ENCODE measurements around the gene CDK6.

The CDK6 gene

GRCh38 chr7:92843034-92843760, 6.8 kb upstream of the CDK6 start:
- no peaks in the 10 kb centered on the region for H3K9me3 ChIP-seq (ENCODE audit: low read length)
- H3K4me2 ChIP-seq (ENCODE audit: low read length): no peak overlapping the region
- no peak overlapping the region for H2AFZ ChIP-seq (ENCODE audit: low read length)
- no peaks in the 10 kb centered on the region for H3K27me3 ChIP-seq (ENCODE audit: insufficient read depth, low read length)
- H4K20me1 ChIP-seq (ENCODE audit: insufficient read depth, low read length): no peaks in the 10 kb centered on the region
- no peaks in the 10 kb centered on the region for H3K9me2 ChIP-seq (ENCODE audit: low read depth, low read length)
- H3K4me3 ChIP-seq (ENCODE audit: low read depth, low read length, poor library complexity, severe bottlenecking): no peak overlapping the region
- no peaks in the 10 kb centered on the region for H3K36me3 ChIP-seq (ENCODE audit: insufficient read depth, low read length)
- H3K4me1 ChIP-seq (ENCODE audit: insufficient read depth, low read length, severe bottlenecking): no peaks in the 10 kb centered on the region
- no peak overlapping the region for H3K9ac ChIP-seq (ENCODE audit: low read length)
- H3K79me2 ChIP-seq (ENCODE audit: insufficient read depth, low read length): no peaks in the 10 kb centered on the region
- no peak overlapping the region for H3K27ac ChIP-seq (ENCODE audit: low read depth, low read length, poor library complexity, severe bottlenecking)
- no peaks in the 10 kb centered on the region for H3F3A ChIP-seq (ENCODE audit: insufficient read depth, low read length)
- no peak for TF ChIP-seq EZH2 (IDR thresholded peaks at IDR 0.05; ENCODE audit: borderline replicate concordance, low read length)

- H4K20me1 ChIP-seq (ENCODE audit: insufficient read depth, low read length): no peaks in the 10 kb centered on the region
- no peak overlapping the region for H3K4me2 ChIP-seq (ENCODE audit: low read length)
- H3K9ac ChIP-seq (ENCODE audit: low read length): no peak overlapping the region
- H3K4me3 ChIP-seq (ENCODE audit: low read depth, low read length, poor library complexity, severe bottlenecking): no peak overlapping the region
- no peak overlapping the region for H2AFZ ChIP-seq (ENCODE audit: low read length)
- no peaks in the 10 kb centered on the region for H3K9me2 ChIP-seq (ENCODE audit: low read depth, low read length)
- H3F3A ChIP-seq (ENCODE audit: insufficient read depth, low read length): peaks cover 10% of the 10 kb centered on the region; the same call in 1 of the 2 replicates
- TF ChIP-seq EZH2 (IDR thresholded peaks at IDR 0.05; ENCODE audit: borderline replicate concordance, low read length): no peak
- no peak for TF ChIP-seq CTCF (IDR thresholded peaks at IDR 0.05; ENCODE audit: low read length)
- H3K27ac ChIP-seq (ENCODE audit: low read depth, low read length, poor library complexity, severe bottlenecking): no peak overlapping the region
- H3K4me1 ChIP-seq (ENCODE audit: insufficient read depth, low read length, severe bottlenecking): peaks cover 8% of the 10 kb centered on the region
- no peaks in the 10 kb centered on the region for H3K9me3 ChIP-seq (ENCODE audit: low read length)
- H3K36me3 ChIP-seq (ENCODE audit: insufficient read depth, low read length): no peaks in the 10 kb centered on the region
- no peaks in the 10 kb centered on the region for H3K79me2 ChIP-seq (ENCODE audit: insufficient read depth, low read length)
- H3K27me3 ChIP-seq (ENCODE audit: insufficient read depth, low read length): no peaks in the 10 kb centered on the region
Observed at GRCh38 chr7:92841192-92841591, 4.8 kb upstream of the CDK6 start.

GRCh38 chr7:92840316-92840715, 3.9 kb upstream of the CDK6 start:
- Histone ChIP-seq H3K4me2 (ENCODE audit: low read length) (no peak overlapping the region), H3K4me3 (ENCODE audit: low read depth, low read length, poor library complexity, severe bottlenecking) (no peak overlapping the region), H4K20me1 (ENCODE audit: insufficient read depth, low read length) (no peaks in the 10 kb centered on the region), H3K79me2 (ENCODE audit: insufficient read depth, low read length) (no peaks in the 10 kb centered on the region), H2AFZ (ENCODE audit: low read length) (no peak overlapping the region), H3F3A (ENCODE audit: insufficient read depth, low read length) (peaks cover 10% of the 10 kb centered on the region; the same call in 1 of the 2 replicates), H3K27ac (ENCODE audit: low read depth, low read length, poor library complexity, severe bottlenecking) (no peak overlapping the region), H3K9me2 (ENCODE audit: low read depth, low read length) (no peaks in the 10 kb centered on the region), H3K27me3 (ENCODE audit: insufficient read depth, low read length) (no peaks in the 10 kb centered on the region), H3K9me3 (ENCODE audit: low read length) (no peaks in the 10 kb centered on the region), H3K4me1 (ENCODE audit: insufficient read depth, low read length, severe bottlenecking) (peaks cover 8% of the 10 kb centered on the region), H3K36me3 (ENCODE audit: insufficient read depth, low read length) (no peaks in the 10 kb centered on the region), H3K9ac (ENCODE audit: low read length) (no peak overlapping the region)
- TF ChIP-seq CTCF (IDR thresholded peaks at IDR 0.05; ENCODE audit: low read length): no peak
- no peak for TF ChIP-seq EZH2 (IDR thresholded peaks at IDR 0.05; ENCODE audit: borderline replicate concordance, low read length)

- peaks cover 8% of the 10 kb centered on the region for H3K4me1 ChIP-seq (ENCODE audit: insufficient read depth, low read length, severe bottlenecking)
- H3K27me3 ChIP-seq (ENCODE audit: insufficient read depth, low read length): no peaks in the 10 kb centered on the region
- no peak overlapping the region for H3K9ac ChIP-seq (ENCODE audit: low read length)
- no peaks in the 10 kb centered on the region for H3K79me2 ChIP-seq (ENCODE audit: insufficient read depth, low read length)
- H4K20me1 ChIP-seq (ENCODE audit: insufficient read depth, low read length): no peaks in the 10 kb centered on the region
- H3K4me2 ChIP-seq (ENCODE audit: low read length): no peak overlapping the region
- H3K9me2 ChIP-seq (ENCODE audit: low read depth, low read length): no peaks in the 10 kb centered on the region
- H3K27ac ChIP-seq (ENCODE audit: low read depth, low read length, poor library complexity, severe bottlenecking): no peak overlapping the region
- no peak overlapping the region for H2AFZ ChIP-seq (ENCODE audit: low read length)
- H3K4me3 ChIP-seq (ENCODE audit: low read depth, low read length, poor library complexity, severe bottlenecking): no peak overlapping the region
- H3K9me3 ChIP-seq (ENCODE audit: low read length): no peaks in the 10 kb centered on the region
- peaks cover 10% of the 10 kb centered on the region; the same call in 1 of the 2 replicates for H3F3A ChIP-seq (ENCODE audit: insufficient read depth, low read length)
- TF ChIP-seq CTCF (IDR thresholded peaks at IDR 0.05; ENCODE audit: low read length): no peak
- H3K36me3 ChIP-seq (ENCODE audit: insufficient read depth, low read length): no peaks in the 10 kb centered on the region
Observed at GRCh38 chr7:92839901-92840300, 3.5 kb upstream of the CDK6 start.

Data from OCI-LY1 (cell line).